WTC11 (cell line): ENCODE results near the gene CTTNBP2. TPM values are rescaled to one million over a fixed set of nuclear protein-coding genes. Genes with fewer than 3 reads are reported as not detected.

ENCODE experiments used
- ATAC-seq: fragments of 200-7000 bp; cut with Tn5 transposase; 2 replicates; pipeline ENCODE4 v1.10.0; 2021; ENCODE audit warnings: mild to moderate bottlenecking, moderate library complexity
- CTCF ChIA-PET: fragments of 300-600 bp; sonication (Branson Sonifier 250); formaldehyde crosslinking; loops from one replicate; lab custom pipeline; 2021; ENCODE audit warnings: antibody characterized with exemption; lab: Charles Lee
- POLR2A ChIA-PET: fragments of 350-600 bp; sonication (Branson Sonifier 250); formaldehyde crosslinking; loops from one replicate; lab custom pipeline; 2021; ENCODE audit warnings: antibody characterized with exemption; lab: Charles Lee
- DNase-seq: peaks from one replicate; pipeline ENCODE4 v3.0.0; 2021; ENCODE audit warnings: low spot score
- H3K27ac Mint-ChIP-seq: 2 replicates; pipeline ENCODE4 v1.8.0; 2021; ENCODE audit warnings: mixed read lengths
- H3K27me3 Mint-ChIP-seq: 2 replicates; pipeline ENCODE4 v1.8.0; 2021; ENCODE audit warnings: low read depth, mild to moderate bottlenecking, moderate library complexity, mixed read lengths
- H3K36me3 Mint-ChIP-seq: 2 replicates; pipeline ENCODE4 v1.8.0; 2021; ENCODE audit warnings: mixed read lengths
- H3K4me1 Mint-ChIP-seq: 2 replicates; pipeline ENCODE4 v1.8.0; 2022; ENCODE audit warnings: mixed read lengths
- H3K4me3 Mint-ChIP-seq: 2 replicates; pipeline ENCODE4 v1.8.0; 2021; ENCODE audit warnings: mild to moderate bottlenecking, moderate library complexity, mixed read lengths
- H3K9me3 Mint-ChIP-seq: 2 replicates; pipeline ENCODE4 v1.8.0; 2021; ENCODE audit warnings: mixed read lengths
- AR ChIP-seq: fragments of 250-450 bp; sonication (Bioruptor Pico); IDR thresholded peaks from 2 replicates; pipeline ENCODE4 v1.9.0; 2021; ENCODE audit warnings: mild to moderate bottlenecking
- CDX4 ChIP-seq: fragments of 250-450 bp; sonication (Bioruptor Pico); IDR thresholded peaks from 2 replicates; pipeline ENCODE4 v1.9.0; 2021; ENCODE audit warnings: moderate library complexity, mild to moderate bottlenecking, inconsistent platforms, borderline replicate concordance
- E2F1 ChIP-seq: sonication (generic); formaldehyde crosslinking; IDR thresholded peaks from 2 replicates; pipeline ENCODE4 v1.8.0; 2022; ENCODE audit warnings: mild to moderate bottlenecking, missing genetic modification reagents
- ELF4 ChIP-seq: sonication (generic); formaldehyde crosslinking; IDR thresholded peaks from 2 replicates; pipeline ENCODE4 v1.8.1; 2022; ENCODE audit warnings: low read depth, mild to moderate bottlenecking, moderate library complexity, missing genetic modification reagents
- EMX1 ChIP-seq: fragments of 250-450 bp; sonication (Bioruptor Pico); IDR thresholded peaks from 2 replicates; pipeline ENCODE4 v1.8.0; 2021; ENCODE audit warnings: mild to moderate bottlenecking
- HMGXB4 ChIP-seq: sonication (generic); formaldehyde crosslinking; IDR thresholded peaks from 2 replicates; pipeline ENCODE4 v1.8.1; 2023; ENCODE audit warnings: mild to moderate bottlenecking, moderate library complexity, missing genetic modification reagents
- MXD4 ChIP-seq: fragments of 250-450 bp; sonication (Bioruptor Pico); IDR thresholded peaks from 2 replicates; pipeline ENCODE4 v1.8.0; 2021; ENCODE audit warnings: mild to moderate bottlenecking, moderate library complexity, borderline replicate concordance
- PRRX2 ChIP-seq: fragments of 250-450 bp; sonication (Bioruptor Pico); IDR thresholded peaks from 2 replicates; pipeline ENCODE4 v1.8.0; 2021; ENCODE audit warnings: mild to moderate bottlenecking
- RELA ChIP-seq: sonication (generic); formaldehyde crosslinking; IDR thresholded peaks from 2 replicates; pipeline ENCODE4 v1.8.1; 2022; ENCODE audit warnings: missing genetic modification reagents, mild to moderate bottlenecking, borderline replicate concordance
- SP1 ChIP-seq: sonication (generic); formaldehyde crosslinking; conservative IDR thresholded peaks from 2 replicates; pipeline ENCODE4 v1.8.1; 2022; ENCODE audit warnings: missing genetic modification reagents
- ZNF138 ChIP-seq: sonication (generic); formaldehyde crosslinking; conservative IDR thresholded peaks from 2 replicates; pipeline ENCODE4 v1.8.1; 2022; ENCODE audit warnings: mild to moderate bottlenecking, moderate library complexity, missing genetic modification reagents
- ZNF671 ChIP-seq: fragments of 250-450 bp; sonication (Bioruptor Pico); IDR thresholded peaks from 2 replicates; pipeline ENCODE4 v1.8.0; 2021; ENCODE audit warnings: mild to moderate bottlenecking
- ZSCAN18 ChIP-seq: fragments of 250-450 bp; sonication (Bioruptor Pico); IDR thresholded peaks from 2 replicates; pipeline ENCODE4 v2.1.2; 2022; ENCODE audit warnings: mild to moderate bottlenecking, moderate library complexity
- total RNA-seq: library from RNA; stranded (reverse); gene quantifications from 3 replicates; pipeline ENCODE4 v1.2.3, GENCODE V29; 2021
- TF ChIP-seq, protein P1 (sequence below): sonication (generic); formaldehyde crosslinking; IDR thresholded peaks from 2 replicates; pipeline ENCODE4 v1.8.0; 2023; ENCODE audit warnings: mild to moderate bottlenecking, missing genetic modification reagents
- TF ChIP-seq, protein P2 (sequence below): sonication (generic); formaldehyde crosslinking; IDR thresholded peaks from 2 replicates; pipeline ENCODE4 v1.8.0; 2022; ENCODE audit warnings: missing genetic modification reagents
- TF ChIP-seq, protein P3 (sequence below): sonication (generic); formaldehyde crosslinking; IDR thresholded peaks from 2 replicates; pipeline ENCODE4 v1.8.0; 2022; ENCODE audit warnings: mild to moderate bottlenecking, missing genetic modification reagents
- TF ChIP-seq, protein P4 (sequence below): sonication (generic); formaldehyde crosslinking; IDR thresholded peaks from 2 replicates; pipeline ENCODE4 v1.8.1; 2023; ENCODE audit warnings: mild to moderate bottlenecking, missing genetic modification reagents

Gene CTTNBP2
- total RNA-seq, 1 experiment from 2014 or later = 22.1 TPM

- TF ChIP-seq, protein P1, sequence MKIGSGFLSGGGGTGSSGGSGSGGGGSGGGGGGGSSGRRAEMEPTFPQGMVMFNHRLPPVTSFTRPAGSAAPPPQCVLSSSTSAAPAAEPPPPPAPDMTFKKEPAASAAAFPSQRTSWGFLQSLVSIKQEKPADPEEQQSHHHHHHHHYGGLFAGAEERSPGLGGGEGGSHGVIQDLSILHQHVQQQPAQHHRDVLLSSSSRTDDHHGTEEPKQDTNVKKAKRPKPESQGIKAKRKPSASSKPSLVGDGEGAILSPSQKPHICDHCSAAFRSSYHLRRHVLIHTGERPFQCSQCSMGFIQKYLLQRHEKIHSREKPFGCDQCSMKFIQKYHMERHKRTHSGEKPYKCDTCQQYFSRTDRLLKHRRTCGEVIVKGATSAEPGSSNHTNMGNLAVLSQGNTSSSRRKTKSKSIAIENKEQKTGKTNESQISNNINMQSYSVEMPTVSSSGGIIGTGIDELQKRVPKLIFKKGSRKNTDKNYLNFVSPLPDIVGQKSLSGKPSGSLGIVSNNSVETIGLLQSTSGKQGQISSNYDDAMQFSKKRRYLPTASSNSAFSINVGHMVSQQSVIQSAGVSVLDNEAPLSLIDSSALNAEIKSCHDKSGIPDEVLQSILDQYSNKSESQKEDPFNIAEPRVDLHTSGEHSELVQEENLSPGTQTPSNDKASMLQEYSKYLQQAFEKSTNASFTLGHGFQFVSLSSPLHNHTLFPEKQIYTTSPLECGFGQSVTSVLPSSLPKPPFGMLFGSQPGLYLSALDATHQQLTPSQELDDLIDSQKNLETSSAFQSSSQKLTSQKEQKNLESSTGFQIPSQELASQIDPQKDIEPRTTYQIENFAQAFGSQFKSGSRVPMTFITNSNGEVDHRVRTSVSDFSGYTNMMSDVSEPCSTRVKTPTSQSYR (CRISPR knock-in tag) = peak; percentile 91
- TF ChIP-seq EMX1 (CRISPR knock-in tag) = peak; percentile 33; the same call in 1 of the 2 replicates
- peak; percentile 78; the same call in 1 of the 2 replicates for TF ChIP-seq AR
These were observed 62.4 kb downstream of the CTTNBP2 start (continued) for GRCh38 chr7:117810642-117811512.

GRCh38 chr7:117809958-117810357 is 63.3 kb downstream of the CTTNBP2 start:
- POLR2A ChIA-PET = interaction anchor here (1.0 kb wide), 1 partner anchor 14 kb away, joined by 4 read pairs; no protein-coding TSS in a partner anchor
- H3K36me3 Mint-ChIP-seq = no peaks in the 10 kb centered on the region
- DNase-seq = no peak

More at GRCh38 chr7:117809958-117810357, 63.3 kb downstream of the CTTNBP2 start:
- CTCF ChIA-PET = interaction anchor here (0.9 kb wide), 1 partner anchor 344 kb away, joined by 3 read pairs; no protein-coding TSS in a partner anchor
- no peaks in the 10 kb centered on the region for H3K27me3 Mint-ChIP-seq
- H3K9me3 Mint-ChIP-seq = no peaks in the 10 kb centered on the region
- H3K4me1 Mint-ChIP-seq = peaks cover 89% of the 10 kb centered on the region
- ATAC-seq = peak; percentile 14
- no peak overlapping the region for H3K27ac Mint-ChIP-seq
- no peak for TF ChIP-seq E2F1 (CRISPR knock-in tag)
- TF ChIP-seq, protein P2, sequence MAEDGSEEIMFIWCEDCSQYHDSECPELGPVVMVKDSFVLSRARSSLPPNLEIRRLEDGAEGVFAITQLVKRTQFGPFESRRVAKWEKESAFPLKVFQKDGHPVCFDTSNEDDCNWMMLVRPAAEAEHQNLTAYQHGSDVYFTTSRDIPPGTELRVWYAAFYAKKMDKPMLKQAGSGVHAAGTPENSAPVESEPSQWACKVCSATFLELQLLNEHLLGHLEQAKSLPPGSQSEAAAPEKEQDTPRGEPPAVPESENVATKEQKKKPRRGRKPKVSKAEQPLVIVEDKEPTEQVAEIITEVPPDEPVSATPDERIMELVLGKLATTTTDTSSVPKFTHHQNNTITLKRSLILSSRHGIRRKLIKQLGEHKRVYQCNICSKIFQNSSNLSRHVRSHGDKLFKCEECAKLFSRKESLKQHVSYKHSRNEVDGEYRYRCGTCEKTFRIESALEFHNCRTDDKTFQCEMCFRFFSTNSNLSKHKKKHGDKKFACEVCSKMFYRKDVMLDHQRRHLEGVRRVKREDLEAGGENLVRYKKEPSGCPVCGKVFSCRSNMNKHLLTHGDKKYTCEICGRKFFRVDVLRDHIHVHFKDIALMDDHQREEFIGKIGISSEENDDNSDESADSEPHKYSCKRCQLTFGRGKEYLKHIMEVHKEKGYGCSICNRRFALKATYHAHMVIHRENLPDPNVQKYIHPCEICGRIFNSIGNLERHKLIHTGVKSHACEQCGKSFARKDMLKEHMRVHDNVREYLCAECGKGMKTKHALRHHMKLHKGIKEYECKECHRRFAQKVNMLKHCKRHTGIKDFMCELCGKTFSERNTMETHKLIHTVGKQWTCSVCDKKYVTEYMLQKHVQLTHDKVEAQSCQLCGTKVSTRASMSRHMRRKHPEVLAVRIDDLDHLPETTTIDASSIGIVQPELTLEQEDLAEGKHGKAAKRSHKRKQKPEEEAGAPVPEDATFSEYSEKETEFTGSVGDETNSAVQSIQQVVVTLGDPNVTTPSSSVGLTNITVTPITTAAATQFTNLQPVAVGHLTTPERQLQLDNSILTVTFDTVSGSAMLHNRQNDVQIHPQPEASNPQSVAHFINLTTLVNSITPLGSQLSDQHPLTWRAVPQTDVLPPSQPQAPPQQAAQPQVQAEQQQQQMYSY = no peak
- TF ChIP-seq, protein P3, sequence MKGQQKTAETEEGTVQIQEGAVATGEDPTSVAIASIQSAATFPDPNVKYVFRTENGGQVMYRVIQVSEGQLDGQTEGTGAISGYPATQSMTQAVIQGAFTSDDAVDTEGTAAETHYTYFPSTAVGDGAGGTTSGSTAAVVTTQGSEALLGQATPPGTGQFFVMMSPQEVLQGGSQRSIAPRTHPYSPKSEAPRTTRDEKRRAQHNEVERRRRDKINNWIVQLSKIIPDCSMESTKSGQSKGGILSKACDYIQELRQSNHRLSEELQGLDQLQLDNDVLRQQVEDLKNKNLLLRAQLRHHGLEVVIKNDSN (CRISPR knock-in tag) = no peak
- no peak for TF ChIP-seq ZSCAN18 (CRISPR knock-in tag)
- no peak for TF ChIP-seq EMX1 (CRISPR knock-in tag)
- no peak for TF ChIP-seq MXD4 (CRISPR knock-in tag)
- TF ChIP-seq RELA = no peak
- no peak for TF ChIP-seq ZNF671 (CRISPR knock-in tag)
- no peak for TF ChIP-seq SP1
- no peak for TF ChIP-seq CDX4 (CRISPR knock-in tag)
- TF ChIP-seq ZNF138 (CRISPR knock-in tag) = no peak
- TF ChIP-seq, protein P4, sequence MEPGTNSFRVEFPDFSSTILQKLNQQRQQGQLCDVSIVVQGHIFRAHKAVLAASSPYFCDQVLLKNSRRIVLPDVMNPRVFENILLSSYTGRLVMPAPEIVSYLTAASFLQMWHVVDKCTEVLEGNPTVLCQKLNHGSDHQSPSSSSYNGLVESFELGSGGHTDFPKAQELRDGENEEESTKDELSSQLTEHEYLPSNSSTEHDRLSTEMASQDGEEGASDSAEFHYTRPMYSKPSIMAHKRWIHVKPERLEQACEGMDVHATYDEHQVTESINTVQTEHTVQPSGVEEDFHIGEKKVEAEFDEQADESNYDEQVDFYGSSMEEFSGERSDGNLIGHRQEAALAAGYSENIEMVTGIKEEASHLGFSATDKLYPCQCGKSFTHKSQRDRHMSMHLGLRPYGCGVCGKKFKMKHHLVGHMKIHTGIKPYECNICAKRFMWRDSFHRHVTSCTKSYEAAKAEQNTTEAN (CRISPR knock-in tag) = no peak
- no peak for TF ChIP-seq HMGXB4
- TF ChIP-seq PRRX2 = no peak
- TF ChIP-seq ELF4 (CRISPR knock-in tag) = no peak
- H3K4me3 Mint-ChIP-seq = no peak overlapping the region
